ENCODE results near the gene SFT2D2.
"Not testable (repeated sequence)": the region's sequence is repeated elsewhere in the genome, so short reads cannot be mapped to it uniquely, and the experiment has no call there.

SFT2D2 gene

GRCh38 chr1:168225476-168226190, at the start of gene SFT2D2:
Gene SFT2D2, plus strand, starts transcription at chr1:168226004. Its CDS starts 76 bp downstream, at chr1:168226080.
- peak; percentile 81 for DNase-seq

- DNase-seq = no peak
Measured at GRCh38 chr1:168178227-168178637, 47.6 kb upstream of the SFT2D2 start.

GRCh38 chr1:168178638-168179437, 47.0 kb upstream of the SFT2D2 start, which contains the start of gene TIPRL:
Gene TIPRL, plus strand, starts transcription at chr1:168178962. Its CDS starts 116 bp downstream, at chr1:168179078.
- DNase-seq = peak; percentile 95

GRCh38 chr1:168179438-168180147, 46.2 kb upstream of the SFT2D2 start:
- no peak for DNase-seq

- no peak for DNase-seq
Measured at GRCh38 chr1:168180148-168180524, 45.7 kb upstream of the SFT2D2 start.

GRCh38 chr1:168181063-168181720, 44.6 kb upstream of the SFT2D2 start:
- not testable (repeated sequence) for DNase-seq

GRCh38 chr1:168187177-168187576, 38.6 kb upstream of the SFT2D2 start:
- no peak for DNase-seq

GRCh38 chr1:168190403-168190802, 35.4 kb upstream of the SFT2D2 start:
- DNase-seq = no peak

GRCh38 chr1:168195199-168196135, 30.3 kb upstream of the SFT2D2 start:
- DNase-seq = no peak

GRCh38 chr1:168199056-168199455, 26.7 kb upstream of the SFT2D2 start:
- no peak for DNase-seq

- DNase-seq = no peak
Measured at GRCh38 chr1:168202941-168203654, 22.7 kb upstream of the SFT2D2 start.

- no peak for DNase-seq
Measured at GRCh38 chr1:168206111-168206510, 19.7 kb upstream of the SFT2D2 start.

- not testable (repeated sequence) for DNase-seq
Measured at GRCh38 chr1:168207673-168208072, 18.1 kb upstream of the SFT2D2 start.

GRCh38 chr1:168210312-168210711, 15.5 kb upstream of the SFT2D2 start:
- DNase-seq = no peak

GRCh38 chr1:168213349-168213748, 12.5 kb upstream of the SFT2D2 start:
- no peak for DNase-seq

- DNase-seq = no peak
Measured at GRCh38 chr1:168216171-168216570, 9.6 kb upstream of the SFT2D2 start.

GRCh38 chr1:168217664-168218063, 8.1 kb upstream of the SFT2D2 start:
- DNase-seq = no peak

GRCh38 chr1:168218658-168219057, 7.1 kb upstream of the SFT2D2 start:
- no peak for DNase-seq

GRCh38 chr1:168220470-168220871, 5.3 kb upstream of the SFT2D2 start:
- no peak for DNase-seq

- DNase-seq = no peak
Measured at GRCh38 chr1:168221275-168221674, 4.5 kb upstream of the SFT2D2 start.

- no peak for DNase-seq
Measured at GRCh38 chr1:168223261-168223660, 2.5 kb upstream of the SFT2D2 start.
